Fibroblast of pulmonary artery (primary cell): ENCODE measurements around the gene CDKN1C.

Source experiments
- DNase-seq: peaks from one replicate; pipeline ENCODE4 v3.0.0-alpha.2; 2010; ENCODE audit warnings: low read depth
- H3K4me3 ChIP-seq: replicated peaks from 2 replicates; pipeline ENCODE4 v1.5.1; 2011; ENCODE audit warnings: low read depth, mild to moderate bottlenecking, control low read depth, low read length, moderate library complexity
- CTCF ChIP-seq: IDR thresholded peaks from 2 replicates; pipeline ENCODE4 v1.5.1; 2011; ENCODE audit warnings: mild to moderate bottlenecking, control low read depth, low read length, inconsistent platforms; ENCODE audit errors: missing control alignments

Gene CDKN1C

DNA sequence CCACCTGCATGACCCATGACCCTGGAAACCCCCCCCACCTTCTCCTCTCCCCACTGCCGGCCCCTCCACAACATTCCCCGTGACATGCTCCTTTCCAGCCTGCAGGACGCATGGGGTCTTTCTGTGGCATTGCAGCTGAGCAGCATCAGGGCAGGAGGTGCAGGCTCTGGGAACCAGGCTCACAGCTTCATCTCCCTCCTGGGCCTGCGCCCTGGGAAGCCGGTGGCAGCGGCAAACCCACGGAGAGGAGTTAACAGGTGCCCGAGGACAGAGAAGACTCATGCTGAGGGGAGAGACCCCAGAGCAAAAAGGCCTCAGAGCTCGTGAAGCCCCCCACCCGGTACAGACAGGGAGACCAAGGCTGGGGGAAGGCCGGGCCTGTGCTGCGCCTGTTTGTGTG, 32.2 kb downstream of the CDKN1C start:
- no peak for DNase-seq
- no peak overlapping the region for H3K4me3 ChIP-seq
- TF ChIP-seq CTCF, result no peak

- DNase-seq, result no peak
- no peak for TF ChIP-seq CTCF
- no peak overlapping the region for H3K4me3 ChIP-seq
Observed at GRCh38 chr11:2849994-2850770, 35.4 kb downstream of the CDKN1C start.

- no peak for TF ChIP-seq CTCF
- no peak overlapping the region for H3K4me3 ChIP-seq
- DNase-seq, result no peak
Observed at GRCh38 chr11:2848497-2848896, 37.1 kb downstream of the CDKN1C start.

- TF ChIP-seq CTCF, result no peak
- no peak for DNase-seq
- no peak overlapping the region for H3K4me3 ChIP-seq
Observed at GRCh38 chr11:2847561-2847960, 38.0 kb downstream of the CDKN1C start.

DNA sequence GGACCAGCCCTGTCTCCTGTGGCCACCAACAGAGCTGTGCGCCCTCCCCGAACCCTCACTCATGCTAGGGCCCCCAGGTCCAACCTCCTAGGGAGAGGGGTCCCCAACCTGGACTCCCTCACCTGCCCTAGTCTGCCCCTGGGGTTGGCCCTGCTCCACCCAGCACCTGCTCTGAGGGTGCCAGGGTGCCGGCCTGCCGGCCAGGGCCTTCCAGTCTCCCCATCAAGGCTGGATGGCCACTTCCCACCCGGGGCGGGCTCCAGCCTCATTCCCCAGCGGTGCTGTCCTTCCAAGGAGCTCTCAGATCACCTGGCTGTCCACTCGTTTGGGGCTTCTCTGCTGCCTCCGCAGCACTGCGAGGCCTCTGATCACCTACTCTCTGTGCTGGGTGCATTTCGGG, 39.1 kb downstream of the CDKN1C start:
- H3K4me3 ChIP-seq, result no peak overlapping the region
- no peak for DNase-seq
- TF ChIP-seq CTCF, result no peak

- no peak for DNase-seq
- no peak for TF ChIP-seq CTCF
- no peak overlapping the region for H3K4me3 ChIP-seq
Observed at GRCh38 chr11:2846056-2846455, 39.5 kb downstream of the CDKN1C start.

GRCh38 chr11:2844996-2845395, 40.6 kb downstream of the CDKN1C start:
- no peak overlapping the region for H3K4me3 ChIP-seq
- no peak for TF ChIP-seq CTCF
- DNase-seq, result no peak
